WTC11 (cell line): ENCODE results near the gene FCHSD2. TPM values are rescaled to one million over a fixed set of nuclear protein-coding genes. Genes with fewer than 3 reads are reported as not detected.

ENCODE experiments used
- ATAC-seq: fragments of 200-7000 bp; cut with Tn5 transposase; 2 replicates; pipeline ENCODE4 v1.10.0; 2021; ENCODE audit warnings: mild to moderate bottlenecking, moderate library complexity
- CTCF ChIA-PET: fragments of 300-600 bp; sonication (Branson Sonifier 250); formaldehyde crosslinking; loops from one replicate; lab custom pipeline; 2021; ENCODE audit warnings: antibody characterized with exemption; lab: Charles Lee
- POLR2A ChIA-PET: fragments of 350-600 bp; sonication (Branson Sonifier 250); formaldehyde crosslinking; loops from one replicate; lab custom pipeline; 2021; ENCODE audit warnings: antibody characterized with exemption; lab: Charles Lee
- DNase-seq: peaks from one replicate; pipeline ENCODE4 v3.0.0; 2021; ENCODE audit warnings: low spot score
- H3K27ac Mint-ChIP-seq: 2 replicates; pipeline ENCODE4 v1.8.0; 2021; ENCODE audit warnings: mixed read lengths
- H3K27me3 Mint-ChIP-seq: 2 replicates; pipeline ENCODE4 v1.8.0; 2021; ENCODE audit warnings: low read depth, mild to moderate bottlenecking, moderate library complexity, mixed read lengths
- H3K36me3 Mint-ChIP-seq: 2 replicates; pipeline ENCODE4 v1.8.0; 2021; ENCODE audit warnings: mixed read lengths
- H3K4me1 Mint-ChIP-seq: 2 replicates; pipeline ENCODE4 v1.8.0; 2022; ENCODE audit warnings: mixed read lengths
- H3K4me3 Mint-ChIP-seq: 2 replicates; pipeline ENCODE4 v1.8.0; 2021; ENCODE audit warnings: mild to moderate bottlenecking, moderate library complexity, mixed read lengths
- H3K9me3 Mint-ChIP-seq: 2 replicates; pipeline ENCODE4 v1.8.0; 2021; ENCODE audit warnings: mixed read lengths
- ARID4B ChIP-seq: sonication (generic); formaldehyde crosslinking; IDR thresholded peaks from 2 replicates; pipeline ENCODE4 v1.8.0; 2023; ENCODE audit warnings: missing genetic modification reagents, mild to moderate bottlenecking, borderline replicate concordance
- CBFB ChIP-seq: sonication (generic); formaldehyde crosslinking; IDR thresholded peaks from 2 replicates; pipeline ENCODE4 v1.8.1; 2022; ENCODE audit warnings: mild to moderate bottlenecking, low read depth, missing genetic modification reagents
- E2F5 ChIP-seq: sonication (generic); formaldehyde crosslinking; IDR thresholded peaks from 2 replicates; pipeline ENCODE4 v1.8.1; 2022; ENCODE audit warnings: mild to moderate bottlenecking, moderate library complexity, missing genetic modification reagents
- ELF4 ChIP-seq: sonication (generic); formaldehyde crosslinking; IDR thresholded peaks from 2 replicates; pipeline ENCODE4 v1.8.1; 2022; ENCODE audit warnings: low read depth, mild to moderate bottlenecking, moderate library complexity, missing genetic modification reagents
- FOXK1 ChIP-seq: sonication (generic); formaldehyde crosslinking; IDR thresholded peaks from 2 replicates; pipeline ENCODE4 v1.8.0; 2022; ENCODE audit warnings: mild to moderate bottlenecking, moderate library complexity, missing genetic modification reagents
- FOXP1 ChIP-seq: sonication (generic); formaldehyde crosslinking; IDR thresholded peaks from 2 replicates; pipeline ENCODE4 v1.8.0; 2022; ENCODE audit warnings: missing genetic modification reagents, mild to moderate bottlenecking, moderate library complexity, borderline replicate concordance
- GTF2I ChIP-seq: fragments of 250-450 bp; sonication (Bioruptor Pico); conservative IDR thresholded peaks from 2 replicates; pipeline ENCODE4 v1.4.0; 2021; ENCODE audit warnings: mild to moderate bottlenecking
- JAZF1 ChIP-seq: fragments of 250-450 bp; sonication (Bioruptor Pico); IDR thresholded peaks from 2 replicates; pipeline ENCODE4 v1.9.0; 2021; ENCODE audit warnings: moderate library complexity, mild to moderate bottlenecking, inconsistent platforms
- MXD4 ChIP-seq: fragments of 250-450 bp; sonication (Bioruptor Pico); IDR thresholded peaks from 2 replicates; pipeline ENCODE4 v1.8.0; 2021; ENCODE audit warnings: mild to moderate bottlenecking, moderate library complexity, borderline replicate concordance
- NFATC4 ChIP-seq: fragments of 250-450 bp; sonication (Bioruptor Pico); IDR thresholded peaks from 2 replicates; pipeline ENCODE4 v1.9.0; 2021; ENCODE audit warnings: mild to moderate bottlenecking
- NR2C2 ChIP-seq: sonication (generic); formaldehyde crosslinking; IDR thresholded peaks from 2 replicates; pipeline ENCODE4 v1.8.0; 2022; ENCODE audit warnings: mild to moderate bottlenecking, missing genetic modification reagents
- PRDM15 ChIP-seq: sonication (generic); formaldehyde crosslinking; IDR thresholded peaks from 2 replicates; pipeline ENCODE4 v1.8.0; 2022; ENCODE audit warnings: missing genetic modification reagents
- TCF7 ChIP-seq: sonication (generic); formaldehyde crosslinking; IDR thresholded peaks from 2 replicates; pipeline ENCODE4 v1.8.0; 2022; ENCODE audit warnings: mild to moderate bottlenecking, low read depth, missing genetic modification reagents, moderate library complexity
- ZBTB21 ChIP-seq: sonication (generic); formaldehyde crosslinking; IDR thresholded peaks from 2 replicates; pipeline ENCODE4 v1.8.1; 2023; ENCODE audit warnings: mild to moderate bottlenecking, missing genetic modification reagents, borderline replicate concordance
- ZMAT4 ChIP-seq: fragments of 250-450 bp; sonication (Bioruptor Pico); IDR thresholded peaks from 2 replicates; pipeline ENCODE4 v1.9.0; 2021; ENCODE audit warnings: mild to moderate bottlenecking
- ZNF138 ChIP-seq: sonication (generic); formaldehyde crosslinking; conservative IDR thresholded peaks from 2 replicates; pipeline ENCODE4 v1.8.1; 2022; ENCODE audit warnings: mild to moderate bottlenecking, moderate library complexity, missing genetic modification reagents
- ZNF232 ChIP-seq: sonication (generic); formaldehyde crosslinking; IDR thresholded peaks from 2 replicates; pipeline ENCODE4 v1.8.0; 2022; ENCODE audit warnings: mild to moderate bottlenecking, missing genetic modification reagents
- ZNF396 ChIP-seq: fragments of 250-450 bp; sonication (Bioruptor Pico); IDR thresholded peaks from 2 replicates; pipeline ENCODE4 v1.8.0; 2021; ENCODE audit warnings: mild to moderate bottlenecking, moderate library complexity, borderline replicate concordance
- total RNA-seq: library from RNA; stranded (reverse); gene quantifications from 3 replicates; pipeline ENCODE4 v1.2.3, GENCODE V29; 2021
- TF ChIP-seq, protein P1 (sequence below): sonication (generic); formaldehyde crosslinking; IDR thresholded peaks from 2 replicates; pipeline ENCODE4 v1.8.0; 2022; ENCODE audit warnings: mild to moderate bottlenecking, missing genetic modification reagents
- TF ChIP-seq, protein P2 (sequence below): fragments of 250-450 bp; sonication (Bioruptor Pico); conservative IDR thresholded peaks from 2 replicates; pipeline ENCODE4 v1.9.0; 2021; ENCODE audit warnings: mild to moderate bottlenecking
- TF ChIP-seq, protein P3 (sequence below): sonication (generic); formaldehyde crosslinking; IDR thresholded peaks from 2 replicates; pipeline ENCODE4 v1.8.1; 2023; ENCODE audit warnings: mild to moderate bottlenecking, missing genetic modification reagents, moderate library complexity

Gene FCHSD2
- total RNA-seq, 1 experiment from 2014 or later = 10.1 TPM

- ChIA-PET POLR2A (interaction anchor here (1.0 kb wide), 1 partner anchor 60 kb away, joined by 4 read pairs; no protein-coding TSS in a partner anchor), CTCF (interaction anchor here (0.5 to 3.5 kb wide), 4 partner anchors 11 to 423 kb away, joined by 3 to 21 read pairs (median 4); partner anchors contain the start of gene FCHSD2)
- Mint-ChIP-seq H3K36me3 (no peaks in the 10 kb centered on the region), H3K27ac (peak overlapping the region; percentile 1), H3K4me3 (no peak overlapping the region), H3K9me3 (peaks cover 4% of the 10 kb centered on the region; the same call in 1 of the 2 replicates), H3K27me3 (no peaks in the 10 kb centered on the region; the same call in 1 of the 2 replicates), H3K4me1 (peaks cover 21% of the 10 kb centered on the region)
- DNase-seq = peak; percentile 29
- TF ChIP-seq JAZF1 (CRISPR knock-in tag) = no peak
- TF ChIP-seq TCF7 (CRISPR knock-in tag) = no peak
- TF ChIP-seq PRDM15 = no peak
- no peak for TF ChIP-seq ZNF232
- TF ChIP-seq NFATC4 (CRISPR knock-in tag) = no peak
- TF ChIP-seq ZNF396 (CRISPR knock-in tag) = no peak
- no peak for TF ChIP-seq FOXP1 (CRISPR knock-in tag)
- TF ChIP-seq, protein P1, sequence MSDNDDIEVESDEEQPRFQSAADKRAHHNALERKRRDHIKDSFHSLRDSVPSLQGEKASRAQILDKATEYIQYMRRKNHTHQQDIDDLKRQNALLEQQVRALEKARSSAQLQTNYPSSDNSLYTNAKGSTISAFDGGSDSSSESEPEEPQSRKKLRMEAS (CRISPR knock-in tag) = no peak
- no peak for TF ChIP-seq NR2C2 (CRISPR knock-in tag)
- TF ChIP-seq MXD4 (CRISPR knock-in tag) = no peak
- TF ChIP-seq ZNF138 (CRISPR knock-in tag) = no peak
- TF ChIP-seq ZBTB21 (CRISPR knock-in tag) = no peak
- TF ChIP-seq ARID4B (CRISPR knock-in tag) = no peak
- no peak for TF ChIP-seq GTF2I (CRISPR knock-in tag)
- ATAC-seq = peak; percentile 93
These were observed 10.9 kb upstream of the FCHSD2 start for GRCh38 chr11:73152861-73153483.

- H3K27me3 Mint-ChIP-seq = no peaks in the 10 kb centered on the region; the same call in 1 of the 2 replicates
- ChIA-PET POLR2A (interaction anchor here (1.0 kb wide), 1 partner anchor 10 kb away, joined by 3 read pairs; the partner anchor contains the start of gene FCHSD2), CTCF (interaction anchor here (0.9 to 3.5 kb wide), 3 partner anchors 10 to 76 kb away, joined by 3 to 21 read pairs (median 5); partner anchors contain the start of gene FCHSD2)
- H3K4me3 Mint-ChIP-seq = no peak overlapping the region
- H3K27ac Mint-ChIP-seq = no peak overlapping the region
- H3K36me3 Mint-ChIP-seq = no peaks in the 10 kb centered on the region
- peaks cover 4% of the 10 kb centered on the region; the same call in 1 of the 2 replicates for H3K9me3 Mint-ChIP-seq
- peak; percentile 11 for ATAC-seq
- DNase-seq = no peak
- H3K4me1 Mint-ChIP-seq = peaks cover 22% of the 10 kb centered on the region
- TF ChIP-seq ZMAT4 (CRISPR knock-in tag) (no peak), ELF4 (CRISPR knock-in tag) (no peak), E2F5 (no peak), FOXK1 (CRISPR knock-in tag) (no peak), CBFB (CRISPR knock-in tag) (no peak)
- TF ChIP-seq, protein P2, sequence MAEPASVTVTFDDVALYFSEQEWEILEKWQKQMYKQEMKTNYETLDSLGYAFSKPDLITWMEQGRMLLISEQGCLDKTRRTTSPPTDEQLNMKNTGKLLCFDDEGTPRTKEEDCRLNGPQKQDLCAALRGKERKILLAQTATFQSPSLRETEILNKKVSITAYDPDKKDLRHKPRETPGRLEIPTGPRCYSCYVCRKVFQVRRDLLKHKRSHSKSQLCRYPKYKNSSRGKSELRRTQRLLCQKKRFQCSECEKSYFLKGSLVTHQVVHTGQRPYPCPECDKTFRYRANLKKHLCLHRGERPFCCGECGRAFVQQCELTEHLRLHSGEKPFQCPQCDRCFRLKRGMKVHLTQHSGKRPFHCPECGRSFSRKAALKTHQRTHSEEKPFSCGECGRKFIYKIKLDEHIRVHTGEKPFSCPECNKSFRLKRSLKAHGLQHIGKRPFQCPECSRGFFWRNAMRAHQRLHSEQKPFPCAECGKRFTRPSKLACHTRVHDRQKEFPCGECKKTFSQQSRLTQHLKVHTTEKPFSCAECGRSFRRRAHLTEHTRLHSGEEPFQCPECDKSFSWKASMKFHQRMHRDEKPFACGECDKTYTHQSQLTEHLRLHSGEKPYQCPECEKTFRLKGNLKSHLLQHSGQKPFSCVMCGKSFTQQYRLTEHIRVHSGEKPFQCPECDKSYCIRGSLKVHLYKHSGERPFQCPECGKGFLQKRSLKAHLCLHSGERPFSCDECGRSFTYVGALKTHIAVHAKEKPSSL (CRISPR knock-in tag) = no peak
- TF ChIP-seq, protein P3, sequence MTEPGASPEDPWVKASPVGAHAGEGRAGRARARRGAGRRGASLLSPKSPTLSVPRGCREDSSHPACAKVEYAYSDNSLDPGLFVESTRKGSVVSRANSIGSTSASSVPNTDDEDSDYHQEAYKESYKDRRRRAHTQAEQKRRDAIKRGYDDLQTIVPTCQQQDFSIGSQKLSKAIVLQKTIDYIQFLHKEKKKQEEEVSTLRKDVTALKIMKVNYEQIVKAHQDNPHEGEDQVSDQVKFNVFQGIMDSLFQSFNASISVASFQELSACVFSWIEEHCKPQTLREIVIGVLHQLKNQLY (CRISPR knock-in tag) = no peak
These were observed 10.2 kb upstream of the FCHSD2 start for GRCh38 chr11:73152086-73152853.
